NCI-H524 treated with DMSO at 0.1 percent for 48 hours (cell line): ENCODE measurements around the gene CX3CL1.
"Not testable (repeated sequence)": the region's sequence is repeated elsewhere in the genome, so short reads cannot be mapped to it uniquely, and the experiment has no call there.

Source experiments
- DNase-seq: peaks from one replicate; lab custom pipeline; 2025; lab: John Stamatoyannopoulos, UW

Gene CX3CL1

DNA sequence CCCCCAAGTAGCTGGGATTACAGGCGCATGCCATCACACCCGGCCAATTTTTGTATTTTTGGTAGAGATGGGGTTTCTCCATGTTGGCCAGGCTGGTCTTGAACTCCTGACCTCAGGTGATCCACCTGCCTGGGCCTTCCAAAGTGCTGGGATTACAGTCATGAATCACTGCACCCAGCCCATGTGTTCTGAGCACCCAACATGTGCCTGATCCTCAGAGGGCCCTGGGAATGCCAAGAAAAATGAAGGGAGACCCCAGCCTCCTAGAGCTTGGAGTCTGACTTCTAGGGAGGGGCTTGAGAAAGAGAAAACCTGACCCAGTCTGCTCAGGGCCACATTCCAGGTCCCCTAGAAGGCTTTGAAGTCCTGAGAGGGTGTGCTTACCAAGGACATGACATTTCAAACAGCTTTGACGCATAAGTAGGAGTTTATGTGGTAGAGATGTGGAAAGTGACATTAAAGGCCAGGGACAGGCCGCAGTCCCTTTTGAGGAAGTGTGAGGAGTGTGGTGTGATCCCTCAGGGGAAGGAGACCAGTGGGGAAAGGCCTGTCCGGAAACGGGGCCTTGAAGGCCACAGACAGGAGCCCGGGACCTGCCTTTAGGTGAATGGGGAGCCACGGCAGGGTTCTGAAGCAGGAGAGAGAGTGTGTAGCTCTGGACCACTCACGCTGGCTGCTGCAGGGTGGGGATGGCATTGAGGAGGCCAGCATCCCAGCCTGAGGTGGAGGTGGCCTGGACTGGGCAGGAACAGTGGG lies 14.8 kb upstream of the CX3CL1 start:
- DNase-seq = no peak

GRCh38 chr16:57358086-57358420 lies 14.2 kb upstream of the CX3CL1 start:
- no peak for DNase-seq

GRCh38 chr16:57358527-57359095 lies 13.7 kb upstream of the CX3CL1 start, which contains the start of gene CCL22:
Gene CCL22, plus strand, starts transcription at chr16:57358783. Its CDS starts 34 bp downstream, at chr16:57358817.
- no peak for DNase-seq

DNA sequence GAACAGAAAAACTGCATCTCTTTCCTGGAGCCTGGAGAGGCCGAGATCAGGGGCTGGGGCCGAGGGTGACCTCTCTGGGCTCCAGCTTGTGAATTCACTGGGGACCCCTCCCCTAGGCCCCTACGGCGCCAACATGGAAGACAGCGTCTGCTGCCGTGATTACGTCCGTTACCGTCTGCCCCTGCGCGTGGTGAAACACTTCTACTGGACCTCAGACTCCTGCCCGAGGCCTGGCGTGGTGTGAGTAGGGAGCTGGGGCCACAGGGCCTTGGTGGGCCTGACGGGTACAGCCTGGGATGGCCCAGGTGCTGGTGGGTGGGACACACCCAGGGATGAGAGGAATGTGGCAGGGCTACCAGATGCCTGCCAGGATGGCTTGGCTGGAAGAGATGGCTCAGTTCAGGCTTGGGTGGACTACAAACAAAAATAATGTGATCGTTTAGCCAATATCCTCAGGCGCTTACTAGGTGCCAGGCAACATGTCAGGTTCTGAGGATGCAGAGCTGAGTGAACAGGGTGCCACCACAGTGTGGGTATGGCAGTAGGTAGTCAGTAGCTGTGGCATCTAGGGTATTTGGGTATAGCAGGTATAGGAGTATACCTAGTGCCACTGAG lies 11.9 kb upstream of the CX3CL1 start:
- no peak for DNase-seq

DNA sequence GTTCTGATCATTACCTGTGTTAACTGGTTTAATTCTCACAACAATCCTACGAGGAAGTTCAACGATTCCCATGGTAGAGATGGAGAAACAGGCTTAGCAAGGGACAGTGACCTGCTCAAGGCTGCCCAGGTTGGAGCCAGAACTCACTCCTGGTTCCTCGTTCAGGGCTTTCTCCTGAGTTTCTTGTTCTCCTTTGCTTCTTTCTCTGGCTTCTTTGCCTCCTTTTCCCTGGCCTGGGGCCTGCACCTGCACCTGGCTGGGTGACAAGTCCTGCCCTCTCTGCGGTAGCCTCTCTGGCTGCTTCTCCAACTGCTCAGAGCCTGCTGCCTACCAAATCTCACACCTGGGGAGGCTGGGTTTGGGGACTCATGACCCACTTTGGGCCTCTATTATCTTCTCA lies 10.9 kb upstream of the CX3CL1 start:
- no peak for DNase-seq

GRCh38 chr16:57364143-57364542 lies 8.1 kb upstream of the CX3CL1 start:
- DNase-seq = no peak

DNA sequence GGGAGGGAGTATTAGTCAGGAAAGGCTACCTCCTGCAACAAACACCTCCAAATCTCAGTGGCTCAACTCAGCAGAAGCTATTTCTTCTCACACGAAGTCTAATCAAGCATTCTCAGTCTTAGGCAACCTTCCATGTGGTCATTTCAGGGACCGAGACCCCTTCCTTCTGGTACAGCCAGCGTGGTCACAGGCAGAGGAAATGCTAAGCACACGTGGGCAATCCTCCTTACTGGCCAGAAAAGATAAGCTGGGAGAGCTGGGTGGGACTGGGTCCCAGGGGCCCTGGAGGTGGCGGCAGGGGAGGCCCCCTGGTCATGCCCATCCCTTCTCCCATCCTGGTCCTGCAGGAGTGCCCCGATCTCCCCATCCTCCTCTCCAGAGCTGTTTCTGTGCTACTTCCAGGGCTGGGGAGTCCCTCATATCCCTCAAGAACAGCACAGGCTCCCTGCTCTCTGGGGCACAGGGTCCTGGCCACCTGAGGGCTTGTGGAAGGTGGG lies 5.7 kb upstream of the CX3CL1 start:
- no peak for DNase-seq

DNA sequence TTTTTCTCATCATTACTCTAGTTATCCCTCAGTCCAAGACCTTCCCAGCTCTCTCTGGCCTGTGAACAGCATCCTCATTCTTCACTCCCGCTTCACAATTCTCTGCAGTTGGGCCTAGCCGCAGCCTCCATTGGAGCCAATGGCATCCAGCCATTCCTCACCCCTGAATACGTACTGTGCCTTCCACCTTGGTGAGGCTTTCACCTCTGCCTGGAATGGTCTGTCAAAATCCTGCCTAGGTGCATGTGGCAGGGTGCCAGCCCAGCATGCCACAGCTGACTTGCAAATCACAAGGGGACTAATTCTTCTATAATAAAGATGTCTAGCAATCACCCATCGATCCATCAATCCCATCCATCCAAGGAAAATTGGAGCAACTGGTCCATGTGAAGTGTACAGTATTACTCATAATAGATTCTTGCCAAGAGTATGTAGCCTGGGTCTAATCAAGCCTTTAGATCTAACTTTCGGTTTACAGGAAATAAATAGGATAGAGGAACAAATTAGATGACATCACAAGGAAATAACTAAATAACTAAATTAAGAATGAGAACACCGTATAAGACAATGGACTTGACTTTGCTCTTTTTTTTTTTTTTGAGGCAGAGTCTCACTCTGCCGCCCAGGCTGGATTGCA lies 5.1 kb upstream of the CX3CL1 start:
- no peak for DNase-seq

DNA sequence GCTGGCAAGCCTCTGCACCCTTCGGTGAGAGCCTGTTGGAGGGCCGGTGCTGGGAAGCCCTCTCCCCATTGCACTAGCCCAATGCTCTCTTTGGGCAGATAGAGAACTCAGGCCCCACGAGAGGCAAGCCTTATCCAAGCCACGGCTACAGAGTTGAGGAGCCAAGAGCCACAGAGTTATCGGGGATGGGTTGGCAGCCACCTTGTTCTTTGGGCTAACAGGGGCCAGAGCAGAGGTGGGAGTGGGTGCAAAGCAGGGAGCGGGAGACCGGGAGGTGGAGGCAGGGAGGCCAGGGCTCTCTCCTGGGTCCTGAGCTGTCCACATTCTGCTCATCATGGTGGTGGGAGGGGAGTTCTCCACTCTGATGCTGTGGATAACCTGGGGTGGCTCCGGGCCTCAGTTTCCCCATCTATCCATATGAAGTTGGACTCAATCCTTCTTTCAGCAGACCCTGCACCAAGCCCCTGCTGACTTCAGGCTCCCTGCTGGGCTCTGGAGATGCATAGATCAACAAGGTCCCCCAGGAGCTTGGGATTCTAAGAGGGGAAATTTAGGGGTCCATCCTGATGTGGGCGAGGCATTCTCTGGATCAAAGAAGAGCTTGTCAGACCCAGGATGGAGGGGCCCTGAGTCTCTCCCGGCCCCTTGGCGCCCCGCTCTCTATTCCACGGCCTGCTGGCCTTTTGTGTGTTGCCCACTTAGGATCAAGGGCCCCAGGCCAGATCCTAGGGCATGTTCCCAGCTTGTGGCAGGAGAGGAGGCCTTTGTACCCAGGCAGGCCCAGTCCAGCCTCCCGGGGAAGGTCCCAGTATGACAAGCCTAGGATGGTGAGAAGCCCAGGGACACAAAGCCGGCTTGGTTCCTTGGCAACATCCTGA lies 557 bp upstream of the CX3CL1 start:
- no peak for DNase-seq

GRCh38 chr16:57373117-57373947 lies 1.0 kb downstream of the CX3CL1 start:
- DNase-seq = no peak

DNA sequence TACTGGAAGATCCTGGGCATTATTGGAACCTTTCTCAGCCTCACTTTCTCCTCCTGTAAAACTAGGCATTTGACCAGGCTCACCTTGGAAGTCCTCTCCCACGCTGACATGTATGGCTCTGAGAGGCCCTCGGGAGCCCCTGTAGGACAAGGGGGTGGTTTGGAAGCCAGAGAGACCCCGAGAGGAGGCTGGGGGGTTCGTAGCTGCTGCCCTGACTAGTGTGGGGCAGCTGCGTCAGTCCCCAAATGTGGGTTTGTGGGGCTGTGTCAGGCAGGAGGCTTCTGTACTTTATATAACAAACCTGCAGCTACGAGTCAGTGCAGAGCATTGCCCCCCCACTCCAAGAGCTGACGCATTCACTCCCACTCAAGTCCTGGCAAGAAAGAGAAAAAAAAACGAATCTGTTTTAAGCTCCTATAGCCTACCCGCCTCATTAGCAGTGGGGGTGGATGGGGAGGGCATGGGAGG lies 1.8 kb downstream of the CX3CL1 start:
- no peak for DNase-seq

DNA sequence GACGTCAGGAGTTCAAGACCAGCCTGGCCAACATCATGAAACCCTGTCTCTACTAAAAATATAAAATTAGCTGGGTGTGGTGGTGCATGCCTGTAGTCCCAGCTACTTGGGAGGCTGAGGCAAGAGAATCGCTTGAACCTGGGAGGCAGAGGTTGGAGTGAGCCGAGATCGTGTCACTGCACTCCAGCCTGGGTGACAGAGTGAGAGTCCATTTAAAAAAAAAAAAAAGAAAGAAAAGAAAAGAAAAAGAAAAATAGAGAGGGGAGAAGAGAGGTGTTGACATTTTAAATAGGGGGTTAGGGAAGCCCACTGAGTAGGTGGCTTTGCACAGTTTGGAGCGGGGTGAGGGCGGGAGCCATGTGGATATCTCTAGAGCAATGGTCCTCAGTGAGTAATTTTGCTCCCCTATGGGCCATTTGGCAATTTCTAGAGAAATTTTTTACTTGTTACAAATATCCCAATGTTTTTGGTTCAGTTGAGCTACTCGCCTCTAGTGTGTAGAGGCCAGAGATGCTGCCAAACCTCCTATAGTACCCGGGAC lies 2.7 kb downstream of the CX3CL1 start:
- DNase-seq = not testable (repeated sequence)

DNA sequence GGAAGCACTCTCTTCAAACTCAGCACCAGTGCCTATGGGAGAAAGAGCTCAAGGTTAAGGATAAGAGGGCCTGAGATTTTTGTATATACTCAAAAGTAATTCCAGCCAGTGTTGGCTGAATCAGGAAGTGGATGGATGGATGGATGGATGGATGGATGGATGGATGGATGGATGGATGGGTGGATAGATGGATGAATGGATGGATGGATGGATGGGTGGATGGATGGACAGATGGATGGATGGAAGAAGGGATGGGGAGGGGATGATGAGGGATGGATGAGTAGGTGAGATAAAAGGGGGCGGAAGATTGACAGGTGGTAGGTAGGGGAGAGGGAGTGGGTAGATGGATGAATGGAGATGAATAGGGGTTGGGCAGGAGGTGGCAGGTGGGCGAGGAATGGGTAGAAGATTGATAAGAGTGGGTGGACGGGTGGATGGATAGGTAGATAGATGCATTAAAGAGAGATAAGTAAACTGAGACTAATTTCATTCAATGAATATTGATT lies 4.1 kb downstream of the CX3CL1 start:
- no peak for DNase-seq

- DNase-seq = no peak
Measured at GRCh38 chr16:57377080-57377841, 5.0 kb downstream of the CX3CL1 start.

GRCh38 chr16:57379579-57379978 lies 7.3 kb downstream of the CX3CL1 start:
- DNase-seq = no peak

GRCh38 chr16:57380671-57381462 lies 8.6 kb downstream of the CX3CL1 start:
- DNase-seq = no peak

DNA sequence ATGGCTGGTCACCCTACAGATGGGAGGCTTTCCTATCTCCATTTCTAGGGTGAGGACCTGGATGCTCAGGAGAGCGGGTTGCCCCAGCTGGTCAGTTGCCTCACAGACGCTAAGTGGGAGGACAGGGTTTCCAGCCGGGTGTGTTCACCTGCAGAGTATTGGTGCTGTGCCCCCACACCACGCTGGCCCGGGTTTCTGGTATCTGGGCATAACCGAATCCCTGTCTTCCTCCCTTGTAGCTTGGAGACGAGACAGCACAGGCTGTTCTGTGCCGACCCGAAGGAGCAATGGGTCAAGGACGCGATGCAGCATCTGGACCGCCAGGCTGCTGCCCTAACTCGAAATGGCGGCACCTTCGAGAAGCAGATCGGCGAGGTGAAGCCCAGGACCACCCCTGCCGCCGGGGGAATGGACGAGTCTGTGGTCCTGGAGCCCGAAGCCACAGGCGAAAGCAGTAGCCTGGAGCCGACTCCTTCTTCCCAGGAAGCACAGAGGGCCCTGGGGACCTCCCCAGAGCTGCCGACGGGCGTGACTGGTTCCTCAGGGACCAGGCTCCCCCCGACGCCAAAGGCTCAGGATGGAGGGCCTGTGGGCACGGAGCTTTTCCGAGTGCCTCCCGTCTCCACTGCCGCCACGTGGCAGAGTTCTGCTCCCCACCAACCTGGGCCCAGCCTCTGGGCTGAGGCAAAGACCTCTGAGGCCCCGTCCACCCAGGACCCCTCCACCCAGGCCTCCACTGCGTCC lies 9.7 kb downstream of the CX3CL1 start:
- no peak for DNase-seq
